Fibroblast of villous mesenchyme (primary cell): Measurements from ENCODE around the gene CCDC91. TPM values are rescaled to one million over a fixed set of nuclear protein-coding genes. Genes with fewer than 3 reads are reported as not detected.

Experiments
- DNase-seq: peaks from one replicate; pipeline ENCODE4 v3.0.0-alpha.2; 2010; ENCODE audit warnings: low read depth
- H3K4me3 ChIP-seq: 2 replicates; pipeline ENCODE4 v1.5.1; 2011; ENCODE audit warnings: low read depth, mild to moderate bottlenecking, low read length
- CTCF ChIP-seq: IDR thresholded peaks from 2 replicates; pipeline ENCODE4 v1.5.1; 2012; ENCODE audit warnings: low read depth, mild to moderate bottlenecking, low read length; ENCODE audit not compliant: insufficient read depth
- total RNA-seq: library from RNA; depleted of rRNA; stranded (reverse); fragments of >200 nt; gene quantifications from 2 replicates; pipeline ENCODE4 v1.2.3, GENCODE V29; 2012

The CCDC91 gene
- total RNA-seq, 1 donor: 30.7 TPM

DNA sequence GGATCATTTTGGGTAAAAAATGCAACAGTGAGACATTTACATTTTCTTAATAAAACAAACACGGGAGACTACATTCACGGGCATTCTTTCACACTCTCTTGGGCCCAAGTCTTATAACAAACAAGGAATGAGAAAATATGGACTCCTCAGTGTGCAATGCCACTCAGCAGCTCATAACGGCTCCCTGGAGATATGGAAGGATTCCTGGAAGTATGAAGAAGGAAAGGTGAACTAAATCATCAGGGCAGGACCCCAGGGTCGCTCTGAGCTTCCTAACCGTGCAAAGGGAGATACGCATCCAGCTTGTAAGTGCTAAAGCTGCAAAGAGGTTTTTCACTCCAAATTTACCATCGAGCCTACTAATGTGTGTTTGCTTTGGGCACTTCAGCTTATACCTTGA lies 33.5 kb upstream of the CCDC91 start:
- DNase-seq: no peak
- no peak for TF ChIP-seq CTCF
- H3K4me3 ChIP-seq: no peak overlapping the region

GRCh38 chr12:28158353-28158752 lies 31.9 kb upstream of the CCDC91 start:
- no peak for TF ChIP-seq CTCF
- no peak for DNase-seq
- no peak overlapping the region for H3K4me3 ChIP-seq

DNA sequence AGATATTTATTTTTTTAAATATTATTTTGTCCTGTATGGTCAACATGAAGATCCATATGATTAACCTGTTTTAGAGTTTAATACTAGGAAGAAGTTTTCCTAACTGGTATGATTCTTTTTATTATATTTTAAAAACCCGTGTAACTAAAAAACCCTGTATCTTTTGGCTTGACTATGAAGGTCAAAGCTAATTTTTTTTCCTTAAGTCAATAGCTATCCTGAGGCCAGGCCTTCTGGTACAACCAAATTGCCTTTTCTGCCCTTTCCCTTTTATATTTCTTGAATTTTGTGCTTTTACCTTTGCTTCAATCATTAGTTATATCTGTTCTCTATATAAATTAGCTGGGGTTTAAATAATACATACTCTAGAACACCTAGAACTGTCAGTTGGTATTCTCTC lies 30.6 kb upstream of the CCDC91 start:
- no peak for DNase-seq
- no peak for TF ChIP-seq CTCF
- no peak overlapping the region for H3K4me3 ChIP-seq

- no peak for TF ChIP-seq CTCF
- H3K4me3 ChIP-seq: no peak overlapping the region
- no peak for DNase-seq
Measured at GRCh38 chr12:28161697-28162096, 28.6 kb upstream of the CCDC91 start.

GRCh38 chr12:28162697-28163096 lies 27.6 kb upstream of the CCDC91 start:
- no peak for DNase-seq
- no peak for TF ChIP-seq CTCF
- no peak overlapping the region for H3K4me3 ChIP-seq

- no peak for TF ChIP-seq CTCF
- no peak overlapping the region for H3K4me3 ChIP-seq
- DNase-seq: no peak
Measured at GRCh38 chr12:28164644-28165275, 25.5 kb upstream of the CCDC91 start.

- DNase-seq: no peak
- no peak overlapping the region for H3K4me3 ChIP-seq
- TF ChIP-seq CTCF: no peak
Measured at GRCh38 chr12:28167981-28168485, 22.2 kb upstream of the CCDC91 start.
